Fibroblast of mammary gland (primary cell): ENCODE data around the gene UPP1.

ENCODE experiments used
- DNase-seq: peaks from one replicate; pipeline ENCODE4 v3.0.0-alpha.2; 2010; ENCODE audit warnings: low read depth
- H3K4me3 ChIP-seq: 2 replicates; pipeline ENCODE4 v1.5.1; 2011; ENCODE audit warnings: low read depth, mild to moderate bottlenecking, low read length, moderate library complexity; ENCODE audit not compliant: control insufficient read depth
- CTCF ChIP-seq: conservative IDR thresholded peaks from 2 replicates; pipeline ENCODE4 v1.5.1; 2011; ENCODE audit warnings: low read depth, low read length, inconsistent platforms; ENCODE audit not compliant: control insufficient read depth, insufficient read depth

The UPP1 gene

GRCh38 chr7:48101352-48101751 is 12.3 kb downstream of the UPP1 start:
- TF ChIP-seq CTCF: no peak
- DNase-seq: no peak
- no peak overlapping the region for H3K4me3 ChIP-seq

DNA sequence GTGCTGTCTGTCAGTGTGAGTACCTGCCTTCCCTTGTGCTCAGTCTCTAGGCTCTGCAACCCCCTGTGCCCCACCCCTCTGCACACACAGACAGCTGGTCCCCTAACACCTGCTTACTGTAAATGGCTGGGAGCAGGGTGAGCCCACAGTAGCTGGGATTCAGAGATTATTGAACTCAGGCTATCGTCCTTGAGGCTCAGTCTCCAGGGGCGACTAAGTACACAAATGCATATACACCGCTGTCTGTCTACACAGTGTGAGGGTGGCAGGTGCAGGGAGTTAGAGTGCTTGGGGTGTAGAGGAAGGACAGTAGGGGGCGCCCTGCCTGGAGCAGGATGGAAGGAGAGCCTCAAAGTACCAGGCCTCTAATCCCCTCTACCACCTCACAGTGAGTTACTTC is 12.9 kb downstream of the UPP1 start:
- H3K4me3 ChIP-seq: no peak overlapping the region
- peak; percentile 37 for TF ChIP-seq CTCF
- no peak for DNase-seq

- no peak overlapping the region for H3K4me3 ChIP-seq
- no peak for DNase-seq
- no peak for TF ChIP-seq CTCF
These were observed 13.5 kb downstream of the UPP1 start for GRCh38 chr7:48102530-48102929.

- no peak for TF ChIP-seq CTCF
- DNase-seq: no peak
- no peak overlapping the region for H3K4me3 ChIP-seq
These were observed 16.0 kb downstream of the UPP1 start for GRCh38 chr7:48105045-48105444.

DNA sequence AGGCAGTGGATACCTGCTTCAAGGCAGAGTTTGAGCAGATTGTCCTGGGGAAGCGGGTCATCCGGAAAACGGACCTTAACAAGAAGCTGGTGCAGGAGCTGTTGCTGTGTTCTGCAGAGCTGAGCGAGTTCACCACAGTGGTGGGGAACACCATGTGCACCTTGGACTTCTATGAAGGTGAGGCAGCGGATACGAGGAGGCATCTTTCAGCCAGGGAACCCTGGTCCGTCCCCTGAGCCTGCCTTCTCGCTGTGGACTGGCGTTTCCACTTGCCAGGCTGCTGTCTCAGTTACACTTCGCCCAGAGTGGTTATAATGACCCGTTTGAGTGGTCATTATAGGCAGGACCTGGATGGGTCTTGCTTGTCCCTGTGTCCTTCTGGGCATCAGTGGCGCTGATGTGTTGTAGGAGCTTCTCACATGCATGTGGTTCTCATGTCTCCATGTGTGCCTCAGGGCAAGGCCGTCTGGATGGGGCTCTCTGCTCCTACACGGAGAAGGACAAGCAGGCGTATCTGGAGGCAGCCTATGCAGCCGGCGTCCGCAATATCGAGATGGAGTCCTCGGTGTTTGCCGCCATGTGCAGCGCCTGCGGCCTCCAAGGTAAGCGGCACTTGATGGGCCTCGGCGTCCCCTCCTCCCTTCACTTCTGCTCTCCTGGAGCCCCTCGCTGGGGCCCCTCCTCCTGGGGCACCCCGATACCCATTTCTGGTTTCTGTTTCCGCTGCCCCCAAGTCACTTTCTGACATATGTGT is 18.0 kb downstream of the UPP1 start:
- no peak for DNase-seq
- no peak overlapping the region for H3K4me3 ChIP-seq
- TF ChIP-seq CTCF: no peak

- TF ChIP-seq CTCF: no peak
- H3K4me3 ChIP-seq: no peak overlapping the region
- DNase-seq: no peak
These were observed 18.9 kb downstream of the UPP1 start for GRCh38 chr7:48107926-48108472.
